ENCODE measurements around the gene IPCEF1. TPM values are rescaled to one million over a fixed set of nuclear protein-coding genes. Genes with fewer than 3 reads are reported as not detected.
A peak's percentile ranks its signal among the peaks of the same experiment; 100 is the strongest.

IPCEF1 gene
- total RNA-seq, 1 experiment from 2014 or later: 0.57 TPM

DNA sequence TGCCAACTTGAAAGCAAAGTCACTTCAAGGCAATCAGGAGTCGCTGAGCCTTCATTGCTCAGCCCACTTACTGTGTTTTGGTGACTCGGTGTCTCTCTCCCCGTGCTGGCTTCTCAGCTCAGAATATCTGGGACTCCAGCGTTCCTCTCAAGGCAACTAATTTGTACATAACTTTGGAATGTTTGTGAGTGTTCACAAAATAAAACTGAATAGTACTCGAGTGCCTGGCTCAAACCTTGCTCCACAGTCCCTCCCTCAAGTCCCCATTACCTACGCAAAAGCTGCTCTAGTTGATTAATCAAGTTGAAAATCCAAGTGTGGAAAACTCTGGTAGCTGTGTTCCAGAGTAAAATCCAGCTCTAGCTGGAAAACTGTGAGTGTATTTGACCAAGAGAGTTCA is 8.6 kb downstream of the IPCEF1 start:
- Histone ChIP-seq H3K79me2 (ENCODE audit: low read depth) (no peaks in the 10 kb centered on the region), H3K4me2 (no peak overlapping the region), H3K4me3 (no peak overlapping the region), H3K36me3 (ENCODE audit: low read depth) (no peaks in the 10 kb centered on the region), H3K4me1 (replicated peaks; ENCODE audit: insufficient read depth) (0 out of 2 replicates have a peak, but pooled peaks cover 4% of the 10 kb centered on the region), H3K27ac (no peak overlapping the region), H3K9me2 (ENCODE audit: insufficient read depth) (no peaks in the 10 kb centered on the region), H4K20me1 (ENCODE audit: insufficient read depth) (no peaks in the 10 kb centered on the region), H3K9me3 (ENCODE audit: insufficient read depth, low read depth) (no peaks in the 10 kb centered on the region; the same call in 1 of the 2 replicates), H3F3A (ENCODE audit: insufficient read depth, low read depth) (no peaks in the 10 kb centered on the region), H3K27me3 (ENCODE audit: insufficient read depth, low read depth) (no peaks in the 10 kb centered on the region), H2AFZ (no peak overlapping the region)
- no peak for DNase-seq
- no TSS peak for BruUV-seq (replicated peaks)
- POLR2A ChIA-PET (ENCODE audit: unreplicated experiment): no interaction called here
- TF ChIP-seq EZH2 (IDR thresholded peaks at IDR 0.05; ENCODE audit: low read depth): no peak
- TF ChIP-seq, protein P1, sequence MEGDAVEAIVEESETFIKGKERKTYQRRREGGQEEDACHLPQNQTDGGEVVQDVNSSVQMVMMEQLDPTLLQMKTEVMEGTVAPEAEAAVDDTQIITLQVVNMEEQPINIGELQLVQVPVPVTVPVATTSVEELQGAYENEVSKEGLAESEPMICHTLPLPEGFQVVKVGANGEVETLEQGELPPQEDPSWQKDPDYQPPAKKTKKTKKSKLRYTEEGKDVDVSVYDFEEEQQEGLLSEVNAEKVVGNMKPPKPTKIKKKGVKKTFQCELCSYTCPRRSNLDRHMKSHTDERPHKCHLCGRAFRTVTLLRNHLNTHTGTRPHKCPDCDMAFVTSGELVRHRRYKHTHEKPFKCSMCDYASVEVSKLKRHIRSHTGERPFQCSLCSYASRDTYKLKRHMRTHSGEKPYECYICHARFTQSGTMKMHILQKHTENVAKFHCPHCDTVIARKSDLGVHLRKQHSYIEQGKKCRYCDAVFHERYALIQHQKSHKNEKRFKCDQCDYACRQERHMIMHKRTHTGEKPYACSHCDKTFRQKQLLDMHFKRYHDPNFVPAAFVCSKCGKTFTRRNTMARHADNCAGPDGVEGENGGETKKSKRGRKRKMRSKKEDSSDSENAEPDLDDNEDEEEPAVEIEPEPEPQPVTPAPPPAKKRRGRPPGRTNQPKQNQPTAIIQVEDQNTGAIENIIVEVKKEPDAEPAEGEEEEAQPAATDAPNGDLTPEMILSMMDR (conservative IDR thresholded peaks at IDR 0.05): no peak
- CTCF ChIA-PET: no interaction called here
- intact Hi-C loops (cut with micrococcal nuclease; ENCODE audit: unreplicated experiment): no loop called here

DNA sequence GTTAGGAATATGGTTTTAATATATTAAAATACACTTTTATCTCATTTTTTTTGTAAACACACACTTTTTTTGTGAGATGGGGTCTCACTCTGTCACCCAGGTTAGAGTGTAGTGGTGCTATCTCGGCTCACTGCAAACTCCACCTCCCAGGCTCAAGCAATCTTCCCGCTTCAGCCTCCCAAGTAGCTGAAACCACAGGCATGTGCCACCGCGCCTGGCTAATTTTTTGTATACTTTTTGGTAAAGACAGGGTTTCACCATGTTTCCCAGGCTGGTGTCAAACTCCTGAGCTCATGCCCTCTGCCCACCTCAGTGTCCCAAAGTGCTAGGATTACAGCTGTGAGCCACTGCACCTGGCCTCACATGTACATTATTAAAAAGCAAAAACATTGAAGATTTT is 10.8 kb downstream of the IPCEF1 start:
- no peak for TF ChIP-seq EZH2 (IDR thresholded peaks at IDR 0.05; ENCODE audit: low read depth)
- TF ChIP-seq, protein P1 (conservative IDR thresholded peaks at IDR 0.05): no peak
- Histone ChIP-seq H3K27me3 (ENCODE audit: insufficient read depth, low read depth) (no peaks in the 10 kb centered on the region), H4K20me1 (ENCODE audit: insufficient read depth) (no peaks in the 10 kb centered on the region), H3F3A (ENCODE audit: insufficient read depth, low read depth) (no peaks in the 10 kb centered on the region), H3K9me2 (ENCODE audit: insufficient read depth) (no peaks in the 10 kb centered on the region), H3K4me1 (replicated peaks; ENCODE audit: insufficient read depth) (0 out of 2 replicates have a peak, but pooled peaks cover 4% of the 10 kb centered on the region), H2AFZ (no peak overlapping the region), H3K9me3 (ENCODE audit: insufficient read depth, low read depth) (no peaks in the 10 kb centered on the region; the same call in 1 of the 2 replicates), H3K4me3 (no peak overlapping the region), H3K4me2 (no peak overlapping the region), H3K79me2 (ENCODE audit: low read depth) (no peaks in the 10 kb centered on the region), H3K36me3 (ENCODE audit: low read depth) (no peaks in the 10 kb centered on the region), H3K27ac (no peak overlapping the region)
- intact Hi-C loops (cut with micrococcal nuclease; ENCODE audit: unreplicated experiment): no loop called here
- ChIA-PET POLR2A (ENCODE audit: unreplicated experiment) (no interaction called here), CTCF (no interaction called here)
- BruUV-seq (replicated peaks): no TSS peak
- no peak for DNase-seq

- H3K4me3 ChIP-seq: peak overlapping the region; percentile 42; the same call in 1 of the 2 replicates
- peak; percentile 76 to 92 for DNase-seq
- H3K79me2 ChIP-seq (ENCODE audit: low read depth): no peaks in the 10 kb centered on the region
- no peaks in the 10 kb centered on the region for H3F3A ChIP-seq (ENCODE audit: insufficient read depth, low read depth)
- no peaks in the 10 kb centered on the region for H3K36me3 ChIP-seq (ENCODE audit: low read depth)
- no peaks in the 10 kb centered on the region for H3K27me3 ChIP-seq (ENCODE audit: insufficient read depth, low read depth)
- intact Hi-C loops (cut with micrococcal nuclease; ENCODE audit: unreplicated experiment): loop anchor here (1.0 to 5.0 kb wide), 2 partner anchors 51 to 187 kb away; no protein-coding TSS in a partner anchor
- ChIA-PET POLR2A (ENCODE audit: unreplicated experiment) (interaction anchor here (0.7 kb wide), 1 partner anchor 529 kb away, joined by 3 read pairs; no protein-coding TSS in a partner anchor), CTCF (no interaction called here)
- H3K4me1 ChIP-seq (replicated peaks; ENCODE audit: insufficient read depth): 0 out of 2 replicates have a peak, but pooled peaks cover 4% of the 10 kb centered on the region
- peak overlapping the region; percentile 74 for H2AFZ ChIP-seq
- H3K9me3 ChIP-seq (ENCODE audit: insufficient read depth, low read depth): no peaks in the 10 kb centered on the region; the same call in 1 of the 2 replicates
- H4K20me1 ChIP-seq (ENCODE audit: insufficient read depth): no peaks in the 10 kb centered on the region
- H3K27ac ChIP-seq: peak overlapping the region; percentile 38
- no peaks in the 10 kb centered on the region for H3K9me2 ChIP-seq (ENCODE audit: insufficient read depth)
- TF ChIP-seq, protein P1 (conservative IDR thresholded peaks at IDR 0.05): peak; percentile 70
- TF ChIP-seq EZH2 (IDR thresholded peaks at IDR 0.05; ENCODE audit: low read depth): no peak
- peak overlapping the region; percentile 68 for H3K4me2 ChIP-seq
- TSS peak; percentile 95 for BruUV-seq (replicated peaks)
These were observed 12.9 kb downstream of the IPCEF1 start for GRCh38 chr6:154343473-154344308.
